Effector CD8-positive, alpha-beta T cell (primary cell): Measurements from ENCODE around the gene RASSF7.

Experiments used
- DNase-seq: peaks from one replicate; lab custom pipeline; 2025; lab: John Stamatoyannopoulos, UW

The RASSF7 gene

GRCh38 chr11:610146-610801, 49.5 kb downstream of the RASSF7 start:
- DNase-seq: no peak

- no peak for DNase-seq
Measured at GRCh38 chr11:611001-611996, 50.5 kb downstream of the RASSF7 start.

DNA sequence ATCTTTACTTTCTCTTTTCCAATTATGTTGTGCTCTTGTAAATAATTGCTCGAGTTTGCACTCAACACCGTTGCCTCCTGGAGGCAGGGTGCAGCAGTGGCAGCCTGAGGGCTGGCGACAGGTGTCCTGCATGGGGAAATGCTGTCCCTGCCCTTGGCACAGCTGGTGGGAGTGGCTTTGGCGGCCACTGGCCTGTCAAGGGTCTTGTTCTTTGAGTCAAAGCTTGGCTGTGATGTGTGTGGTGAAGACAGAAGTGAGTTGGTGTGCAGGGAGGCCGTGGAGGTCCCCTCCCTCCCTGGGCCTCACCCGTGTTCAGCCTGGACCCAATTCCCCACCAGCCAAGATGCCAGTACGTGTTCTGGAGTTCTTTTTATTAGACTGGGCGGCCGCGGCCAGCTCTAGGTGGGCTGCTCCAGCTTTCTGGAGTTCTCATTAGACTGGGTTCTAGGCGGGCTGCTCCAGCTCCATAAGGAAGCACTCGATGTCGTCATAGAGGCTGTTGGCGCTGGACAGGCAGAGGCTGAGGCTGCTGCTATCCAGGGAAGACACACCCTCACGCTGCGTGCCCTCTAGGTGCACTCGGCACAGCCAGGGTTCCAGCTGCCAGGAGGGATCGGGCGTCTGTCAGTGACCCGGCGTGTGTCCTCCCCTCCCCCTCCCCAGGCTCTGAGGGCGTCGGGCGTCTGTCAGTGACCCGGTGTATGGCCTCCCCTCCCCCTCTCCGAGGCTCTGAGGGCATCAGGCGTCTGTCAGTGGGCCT, 51.6 kb downstream of the RASSF7 start:
- DNase-seq: no peak

GRCh38 chr11:612961-613300, 52.2 kb downstream of the RASSF7 start:
- no peak for DNase-seq

GRCh38 chr11:613369-613968, 52.7 kb downstream of the RASSF7 start:
- DNase-seq: peak; percentile 87
